Retinal pigment epithelial cell (primary cell): Measurements from ENCODE around the gene ANXA2R.

ENCODE experiments used
- DNase-seq: peaks from one replicate; pipeline ENCODE4 v3.0.0-alpha.2; 2010; ENCODE audit warnings: low read depth
- H3K4me3 ChIP-seq: 2 replicates; pipeline ENCODE4 v1.5.1; 2011; ENCODE audit warnings: mild to moderate bottlenecking, low read length, control low read depth, moderate library complexity
- CTCF ChIP-seq: conservative IDR thresholded peaks from 2 replicates; pipeline ENCODE4 v1.5.1; 2011; ENCODE audit warnings: low read depth, low read length, control low read depth, inconsistent platforms

Gene ANXA2R

GRCh38 chr5:43021151-43021550 lies 19.0 kb downstream of the ANXA2R start:
- TF ChIP-seq CTCF, result no peak
- no peak for DNase-seq
- peak overlapping the region; percentile 58 for H3K4me3 ChIP-seq

- H3K4me3 ChIP-seq, result peak overlapping the region; percentile 58
- DNase-seq, result no peak
Observed at GRCh38 chr5:43020399-43020746, 19.7 kb downstream of the ANXA2R start.

DNA sequence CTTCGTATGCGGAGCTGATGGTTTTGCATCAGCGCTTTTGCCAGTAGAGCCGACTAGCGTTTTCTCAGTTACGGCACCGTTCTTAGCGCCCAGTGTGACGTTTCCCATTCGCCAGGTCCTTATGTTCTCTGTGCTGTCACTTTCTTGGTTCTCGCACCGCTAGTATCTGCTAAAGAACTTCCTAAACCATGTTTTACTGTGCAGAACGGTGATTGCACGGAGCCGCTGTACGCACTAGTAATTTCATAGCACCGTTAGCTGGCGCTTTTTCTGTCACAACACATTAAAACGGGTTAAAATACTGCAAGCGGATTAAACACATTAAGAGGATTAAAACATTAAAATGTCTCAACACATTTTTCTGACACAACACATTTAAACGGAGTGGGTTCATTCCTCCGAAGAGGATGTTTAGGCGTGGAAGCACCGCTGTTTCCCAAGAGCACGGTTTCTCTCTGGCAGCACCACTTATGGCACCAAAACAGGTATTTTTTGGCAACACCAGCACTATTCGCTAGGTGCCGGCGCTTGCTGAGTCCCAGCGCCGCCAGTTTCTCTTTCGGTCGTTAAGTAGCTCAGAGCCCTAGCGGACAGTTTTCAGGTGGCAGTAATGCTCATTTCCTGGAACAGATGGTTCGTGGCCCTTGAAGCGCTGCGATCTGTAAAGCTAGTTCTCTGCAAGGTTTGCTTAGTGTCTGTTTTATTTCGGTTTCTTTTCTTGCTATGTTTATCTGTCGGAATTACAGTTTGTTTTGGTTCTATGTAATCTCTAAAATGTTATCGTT lies 20.3 kb downstream of the ANXA2R start:
- peak; percentile 96 for DNase-seq
- peak; percentile 49 for TF ChIP-seq CTCF
- peak overlapping the region; percentile 58 for H3K4me3 ChIP-seq

More at GRCh38 chr5:43020399-43020746, 19.7 kb downstream of the ANXA2R start:
- no peak for TF ChIP-seq CTCF

- no peak for TF ChIP-seq CTCF
- H3K4me3 ChIP-seq, result peak overlapping the region; percentile 58
- no peak for DNase-seq
Observed at GRCh38 chr5:43019291-43019613, 20.9 kb downstream of the ANXA2R start.

- H3K4me3 ChIP-seq, result peak overlapping the region; percentile 57
- TF ChIP-seq CTCF, result no peak
- no peak for DNase-seq
Observed at GRCh38 chr5:43017428-43017815, 22.7 kb downstream of the ANXA2R start.

DNA sequence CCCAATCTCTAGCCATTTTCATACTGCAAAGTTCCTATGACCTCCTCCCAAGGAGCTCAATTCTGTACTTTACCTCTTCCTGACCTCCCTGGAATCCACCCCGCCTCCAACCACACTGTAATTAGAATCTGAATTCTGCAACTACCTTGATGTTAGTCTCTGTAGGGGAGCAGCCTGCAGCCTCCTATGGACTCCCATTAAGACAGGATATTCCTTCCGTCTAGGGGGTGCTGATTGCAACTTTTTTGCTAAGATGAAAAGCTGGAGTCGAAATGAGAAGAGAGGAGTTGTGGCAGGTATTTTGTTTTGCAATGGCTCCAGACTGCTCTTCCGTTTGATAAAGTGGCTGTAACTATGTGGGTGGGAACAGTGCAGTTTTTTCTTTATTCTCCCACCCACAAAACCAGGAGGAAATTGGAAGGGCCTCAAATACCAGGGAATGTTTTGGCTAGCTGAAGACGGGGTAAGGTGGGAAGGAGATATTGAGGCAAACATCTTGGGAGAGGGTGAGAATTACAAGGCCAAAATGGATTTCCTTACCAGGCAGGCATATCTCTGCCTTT lies 23.8 kb downstream of the ANXA2R start:
- DNase-seq, result no peak
- peak overlapping the region; percentile 57 for H3K4me3 ChIP-seq
- no peak for TF ChIP-seq CTCF

DNA sequence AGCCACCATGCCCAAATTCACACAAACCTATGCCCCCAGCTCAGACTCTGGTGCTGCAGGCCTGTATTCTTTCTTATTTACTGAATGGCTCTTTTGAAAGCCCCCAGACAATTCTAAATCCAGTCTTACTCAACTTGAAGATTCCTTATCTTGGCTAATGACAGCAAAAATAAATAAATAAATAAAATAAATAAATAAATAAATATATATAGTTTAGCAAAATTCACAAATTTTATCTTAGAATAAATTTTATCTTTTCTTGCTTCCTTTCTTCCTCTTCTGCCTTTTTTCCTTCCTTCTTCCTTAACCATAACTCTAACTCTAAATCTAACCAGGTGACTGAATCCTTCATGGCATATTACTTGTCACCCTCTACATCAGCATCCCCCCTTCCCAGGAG lies 25.6 kb downstream of the ANXA2R start:
- DNase-seq, result no peak
- H3K4me3 ChIP-seq, result no peak overlapping the region
- TF ChIP-seq CTCF, result no peak
